HS-27A (cell line): ENCODE measurements around the gene REPS1.
A peak's percentile ranks its signal among the peaks of the same experiment; 100 is the strongest.
"Not testable (repeated sequence)": the region's sequence is repeated elsewhere in the genome, so short reads cannot be mapped to it uniquely, and the experiment has no call there.

Experiments used
- DNase-seq: peaks from one replicate; pipeline ENCODE4 v3.0.0-alpha.2; 2012; ENCODE audit warnings: low read depth, missing footprints

REPS1 gene

GRCh38 chr6:138999949-139000725, 12.1 kb upstream of the REPS1 start:
- DNase-seq = no peak

GRCh38 chr6:138997136-138997535, 9.1 kb upstream of the REPS1 start:
- DNase-seq = no peak

- DNase-seq = no peak
Observed at GRCh38 chr6:138996524-138996923, 8.5 kb upstream of the REPS1 start.

GRCh38 chr6:138993410-138993809, 5.4 kb upstream of the REPS1 start:
- DNase-seq = not testable (repeated sequence)

GRCh38 chr6:138992965-138993364, 4.9 kb upstream of the REPS1 start:
- not testable (repeated sequence) for DNase-seq

GRCh38 chr6:138991206-138991605, 3.2 kb upstream of the REPS1 start:
- no peak for DNase-seq

- no peak for DNase-seq
Observed at GRCh38 chr6:138989098-138989983, 1.3 kb upstream of the REPS1 start.

GRCh38 chr6:138988469-138988834, 399 bp upstream of the REPS1 start:
- no peak for DNase-seq

- DNase-seq = no peak
Observed at GRCh38 chr6:138987080-138987642, 892 bp downstream of the REPS1 start.

- no peak for DNase-seq
Observed at GRCh38 chr6:138986578-138986977, 1.5 kb downstream of the REPS1 start.

- DNase-seq = no peak
Observed at GRCh38 chr6:138981416-138981815, 6.6 kb downstream of the REPS1 start.

- DNase-seq = no peak
Observed at GRCh38 chr6:138979813-138980668, 8.0 kb downstream of the REPS1 start.

- no peak for DNase-seq
Observed at GRCh38 chr6:138979365-138979764, 8.7 kb downstream of the REPS1 start.

- DNase-seq = no peak
Observed at GRCh38 chr6:138978229-138978628, 9.8 kb downstream of the REPS1 start.

- no peak for DNase-seq
Observed at GRCh38 chr6:138977646-138978167, 10.3 kb downstream of the REPS1 start.

GRCh38 chr6:138977242-138977641, 10.8 kb downstream of the REPS1 start:
- no peak for DNase-seq

GRCh38 chr6:138975815-138976214, 12.2 kb downstream of the REPS1 start:
- no peak for DNase-seq

- peak; percentile 72 for DNase-seq
Observed at GRCh38 chr6:138973466-138974153, 14.4 kb downstream of the REPS1 start.

- DNase-seq = no peak
Observed at GRCh38 chr6:138972226-138972665, 15.8 kb downstream of the REPS1 start.

GRCh38 chr6:138971601-138972000, 16.5 kb downstream of the REPS1 start:
- no peak for DNase-seq

GRCh38 chr6:138970856-138971425, 17.1 kb downstream of the REPS1 start:
- DNase-seq = peak; percentile 88
